Measurements from ENCODE around the gene CD80.
A peak's percentile ranks its signal among the peaks of the same experiment; 100 is the strongest.

The CD80 gene

DNA sequence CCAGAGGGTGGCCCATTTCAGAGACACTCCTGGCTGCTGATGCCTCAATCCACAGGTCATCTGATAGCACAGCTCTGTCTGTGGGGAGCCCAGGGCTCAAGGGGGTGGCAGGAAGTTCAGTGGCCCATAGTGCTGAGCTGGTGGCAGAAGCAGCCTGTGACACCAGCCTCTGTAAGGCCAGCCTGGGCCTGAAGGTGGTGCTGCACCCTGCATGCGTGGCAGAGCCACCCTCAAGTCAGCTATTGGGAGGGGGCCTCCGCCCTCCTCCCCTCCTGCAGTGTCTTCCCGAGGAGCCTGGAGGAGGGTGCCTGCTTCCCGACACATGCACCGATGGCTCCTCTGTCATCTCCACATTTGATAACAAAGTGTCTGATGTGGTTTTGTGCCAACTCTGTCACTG is 41.3 kb upstream of the CD80 start:
- TF ChIP-seq, protein P1, sequence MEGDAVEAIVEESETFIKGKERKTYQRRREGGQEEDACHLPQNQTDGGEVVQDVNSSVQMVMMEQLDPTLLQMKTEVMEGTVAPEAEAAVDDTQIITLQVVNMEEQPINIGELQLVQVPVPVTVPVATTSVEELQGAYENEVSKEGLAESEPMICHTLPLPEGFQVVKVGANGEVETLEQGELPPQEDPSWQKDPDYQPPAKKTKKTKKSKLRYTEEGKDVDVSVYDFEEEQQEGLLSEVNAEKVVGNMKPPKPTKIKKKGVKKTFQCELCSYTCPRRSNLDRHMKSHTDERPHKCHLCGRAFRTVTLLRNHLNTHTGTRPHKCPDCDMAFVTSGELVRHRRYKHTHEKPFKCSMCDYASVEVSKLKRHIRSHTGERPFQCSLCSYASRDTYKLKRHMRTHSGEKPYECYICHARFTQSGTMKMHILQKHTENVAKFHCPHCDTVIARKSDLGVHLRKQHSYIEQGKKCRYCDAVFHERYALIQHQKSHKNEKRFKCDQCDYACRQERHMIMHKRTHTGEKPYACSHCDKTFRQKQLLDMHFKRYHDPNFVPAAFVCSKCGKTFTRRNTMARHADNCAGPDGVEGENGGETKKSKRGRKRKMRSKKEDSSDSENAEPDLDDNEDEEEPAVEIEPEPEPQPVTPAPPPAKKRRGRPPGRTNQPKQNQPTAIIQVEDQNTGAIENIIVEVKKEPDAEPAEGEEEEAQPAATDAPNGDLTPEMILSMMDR (IDR thresholded peaks at IDR 0.05; ENCODE audit: low read depth, low read length, missing control alignments), result peak; percentile 60
- Histone ChIP-seq H3K36me3 (replicated peaks) (no peaks in the 10 kb centered on the region), H3K27me3 (replicated peaks) (no peaks in the 10 kb centered on the region), H3K4me3 (ENCODE audit: low read depth, low read length) (no peak overlapping the region), H3K27ac (no peak overlapping the region)
- DNase-seq, result no peak
- in situ Hi-C loops (cut with HindIII; ENCODE audit: low pct_ligation_motif_present, low sequenced_read_pairs), result no loop called here

DNA sequence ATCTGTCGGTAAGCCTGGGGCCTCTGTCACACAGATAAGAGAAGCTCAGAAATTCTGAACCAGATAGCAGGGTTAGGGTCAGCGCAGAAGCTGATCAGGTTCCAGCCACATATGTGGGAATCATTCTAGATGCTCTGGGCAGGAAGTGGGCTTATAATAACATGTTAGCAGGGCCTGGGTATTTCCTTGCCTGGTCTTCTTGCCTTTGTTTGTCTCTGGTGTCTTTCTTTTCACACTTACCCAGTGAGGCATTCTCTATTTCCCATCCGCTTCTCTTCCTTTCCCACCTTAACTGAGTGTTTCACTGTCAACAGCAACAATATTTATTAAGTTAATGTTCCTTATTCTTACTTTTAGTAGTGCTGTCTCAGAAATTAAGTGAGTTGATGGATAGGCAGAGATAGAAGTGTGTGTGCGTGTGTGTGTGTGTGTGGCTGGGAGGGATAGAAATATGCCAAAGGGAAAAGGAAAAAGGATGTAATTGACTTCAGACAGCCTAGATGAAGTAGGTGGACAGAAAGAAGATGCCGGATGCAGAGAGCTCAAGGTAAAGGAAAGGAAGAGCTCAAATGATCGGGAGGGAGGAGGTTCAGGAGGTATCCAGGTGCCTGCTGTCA is 40.3 kb upstream of the CD80 start:
- TF ChIP-seq, protein P1 (IDR thresholded peaks at IDR 0.05; ENCODE audit: low read depth, low read length, missing control alignments), result no peak
- Histone ChIP-seq H3K4me3 (ENCODE audit: low read depth, low read length) (no peak overlapping the region), H3K27ac (no peak overlapping the region), H3K36me3 (replicated peaks) (no peaks in the 10 kb centered on the region), H3K27me3 (replicated peaks) (no peaks in the 10 kb centered on the region)
- in situ Hi-C loops (cut with HindIII; ENCODE audit: low pct_ligation_motif_present, low sequenced_read_pairs), result no loop called here
- no peak for DNase-seq

DNA sequence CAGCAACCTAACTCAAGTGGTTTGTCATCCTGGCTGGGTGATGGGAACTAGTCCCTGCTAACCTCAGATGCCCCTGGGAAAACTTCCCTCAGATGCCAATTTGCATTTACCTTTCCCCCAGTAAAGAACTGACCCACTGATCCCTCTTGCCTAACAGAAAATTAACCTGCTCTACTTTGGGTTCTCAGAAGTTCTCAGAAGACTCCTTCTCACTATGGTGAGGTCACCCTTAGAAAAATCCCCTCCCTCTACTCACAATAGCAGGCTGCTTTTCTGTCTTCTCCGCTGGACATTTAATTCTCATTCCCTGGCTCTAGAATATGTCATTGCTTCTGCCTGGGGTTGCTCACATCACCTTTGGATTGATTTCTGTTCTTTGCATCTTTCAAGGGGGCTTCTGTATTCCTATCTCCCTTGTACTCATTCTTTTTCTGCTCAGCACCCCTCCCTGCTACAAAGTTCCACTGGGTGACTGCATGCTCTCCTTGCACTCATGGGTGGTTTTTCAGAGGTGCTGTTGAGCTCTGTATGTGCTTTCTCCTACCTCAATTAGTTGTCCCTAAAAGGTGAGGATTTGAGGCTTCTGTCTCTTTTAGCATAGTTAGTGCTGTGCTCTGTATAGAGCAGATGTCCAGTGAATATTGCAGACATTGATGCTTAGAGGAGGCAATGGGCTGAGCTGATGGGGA is 39.1 kb upstream of the CD80 start:
- in situ Hi-C loops (cut with HindIII; ENCODE audit: low pct_ligation_motif_present, low sequenced_read_pairs), result no loop called here
- TF ChIP-seq, protein P1 (IDR thresholded peaks at IDR 0.05; ENCODE audit: low read depth, low read length, missing control alignments), result no peak
- DNase-seq, result no peak

DNA sequence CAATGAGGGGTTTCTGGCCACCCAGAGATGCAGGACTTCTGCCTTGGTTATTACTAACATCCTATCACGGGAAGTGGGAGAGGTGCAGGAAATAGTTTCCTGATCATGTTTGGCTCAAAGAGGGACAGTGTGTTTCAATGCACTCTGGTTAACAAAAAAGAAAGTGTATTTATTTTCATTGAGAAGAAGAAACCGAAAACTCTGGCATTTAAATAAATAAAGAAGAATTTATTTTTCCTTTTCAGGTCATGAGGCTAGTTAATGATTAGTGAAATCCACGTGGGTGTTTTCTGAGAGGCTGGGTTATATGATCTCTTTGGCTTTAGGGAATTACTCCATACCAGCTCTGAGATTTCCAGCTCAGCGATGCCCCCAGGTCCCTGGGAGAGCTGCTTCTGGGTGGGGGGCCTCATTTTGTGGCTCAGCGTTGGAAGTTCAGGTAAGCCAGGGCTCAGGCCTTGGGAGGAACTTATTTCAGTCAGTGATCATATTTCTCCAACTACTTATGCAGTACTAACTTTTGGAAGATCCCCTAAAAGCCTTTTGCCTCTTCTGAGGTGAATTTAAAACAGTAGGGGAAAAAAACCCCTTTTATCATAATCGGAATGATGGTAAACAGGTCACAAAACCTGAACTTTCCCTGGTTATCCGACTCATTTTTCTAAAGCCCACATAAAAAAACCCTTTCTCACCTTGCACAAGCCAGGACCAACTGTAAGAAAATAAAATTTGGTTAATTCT is 38.3 kb upstream of the CD80 start, which contains the start of gene PLA1A:
PLA1A (plus strand) TSS at position 338 of the 741 bp plus-strand sequence; CDS start at position 367, 29 bp downstream.
- no peaks in the 10 kb centered on the region for H3K27me3 ChIP-seq (replicated peaks)
- in situ Hi-C loops (cut with HindIII; ENCODE audit: low pct_ligation_motif_present, low sequenced_read_pairs), result no loop called here
- TF ChIP-seq, protein P1 (IDR thresholded peaks at IDR 0.05; ENCODE audit: low read depth, low read length, missing control alignments), result no peak
- no peak for DNase-seq
- no peak within 1 kb of the TSS for H3K4me3 ChIP-seq (ENCODE audit: low read depth, low read length)
- H3K36me3 ChIP-seq (replicated peaks), result no peaks in the 10 kb centered on the region
- H3K27ac ChIP-seq, result no peak within 1 kb of the TSS

More for the DNA sequence above, 39.1 kb upstream of the CD80 start:
- Histone ChIP-seq H3K27me3 (replicated peaks) (no peaks in the 10 kb centered on the region), H3K4me3 (ENCODE audit: low read depth, low read length) (no peak overlapping the region), H3K27ac (no peak overlapping the region), H3K36me3 (replicated peaks) (no peaks in the 10 kb centered on the region)

DNA sequence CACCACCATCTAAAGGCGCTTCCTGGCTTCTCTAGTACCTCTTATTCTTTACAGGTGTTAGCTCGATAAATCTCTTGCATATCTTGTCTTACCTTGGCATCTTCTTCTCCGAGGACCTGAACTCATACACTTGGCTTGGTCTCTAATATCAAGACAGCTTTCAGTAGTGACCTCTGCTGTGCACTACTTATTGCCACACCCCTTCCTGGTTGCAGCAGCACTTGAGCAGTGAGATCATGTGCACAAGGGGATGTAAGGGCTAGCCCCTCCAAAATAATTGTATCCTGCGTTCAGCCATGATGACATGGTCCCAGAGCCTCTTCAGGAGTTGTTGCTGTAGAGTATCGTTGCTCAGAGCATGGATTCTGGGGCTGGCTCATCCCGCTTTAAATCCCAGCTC is 37.0 kb upstream of the CD80 start:
- Histone ChIP-seq H3K36me3 (replicated peaks) (no peaks in the 10 kb centered on the region), H3K27me3 (replicated peaks) (no peaks in the 10 kb centered on the region), H3K4me3 (ENCODE audit: low read depth, low read length) (no peak overlapping the region), H3K27ac (no peak overlapping the region)
- in situ Hi-C loops (cut with HindIII; ENCODE audit: low pct_ligation_motif_present, low sequenced_read_pairs), result no loop called here
- TF ChIP-seq, protein P1 (IDR thresholded peaks at IDR 0.05; ENCODE audit: low read depth, low read length, missing control alignments), result no peak
- no peak for DNase-seq

All from brain microvascular endothelial cell (primary cell).